Fibroblast of lung (primary cell): ENCODE data around the gene KLHL13.

Experiments
- EZH2 ChIP-seq: IDR thresholded peaks from 2 replicates; pipeline ENCODE4 v1.5.1; 2012; ENCODE audit warnings: low read length, control low read depth, mild to moderate bottlenecking; ENCODE audit errors: missing control alignments
- TF ChIP-seq, protein P1 (sequence below), 2 donors: IDR thresholded peaks in 1 of 2; conservative IDR thresholded peaks in 1 of 2; 1 replicate in 1 of 2; 2 replicates in 1 of 2; pipeline ENCODE4 v1.5.1; 2011 to 2012; ENCODE audit warnings: low read length in 2 of 2, control low read depth in 1 of 2, inconsistent platforms in 1 of 2, low read depth in 1 of 2, mild to moderate bottlenecking in 1 of 2

DNA sequence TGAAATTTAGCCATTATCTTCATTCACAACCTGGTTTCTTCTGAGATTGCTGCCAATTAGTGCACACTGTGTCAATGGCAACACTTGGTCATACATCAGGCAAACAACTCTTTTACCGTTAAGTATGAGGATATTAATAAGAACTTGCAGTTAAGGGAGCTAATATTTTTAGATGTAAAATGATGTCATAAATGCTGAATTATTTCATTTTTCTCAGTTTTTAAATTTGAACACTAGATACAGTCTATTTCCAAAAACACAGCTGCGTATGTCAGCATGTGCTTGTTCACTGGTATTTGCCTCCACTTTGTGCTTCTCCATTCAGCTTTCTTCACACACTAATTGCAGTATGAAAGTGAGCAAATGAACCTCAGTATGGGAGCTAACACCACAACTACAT is 1.6 kb downstream of the KLHL13 start:
- TF ChIP-seq, protein P1, sequence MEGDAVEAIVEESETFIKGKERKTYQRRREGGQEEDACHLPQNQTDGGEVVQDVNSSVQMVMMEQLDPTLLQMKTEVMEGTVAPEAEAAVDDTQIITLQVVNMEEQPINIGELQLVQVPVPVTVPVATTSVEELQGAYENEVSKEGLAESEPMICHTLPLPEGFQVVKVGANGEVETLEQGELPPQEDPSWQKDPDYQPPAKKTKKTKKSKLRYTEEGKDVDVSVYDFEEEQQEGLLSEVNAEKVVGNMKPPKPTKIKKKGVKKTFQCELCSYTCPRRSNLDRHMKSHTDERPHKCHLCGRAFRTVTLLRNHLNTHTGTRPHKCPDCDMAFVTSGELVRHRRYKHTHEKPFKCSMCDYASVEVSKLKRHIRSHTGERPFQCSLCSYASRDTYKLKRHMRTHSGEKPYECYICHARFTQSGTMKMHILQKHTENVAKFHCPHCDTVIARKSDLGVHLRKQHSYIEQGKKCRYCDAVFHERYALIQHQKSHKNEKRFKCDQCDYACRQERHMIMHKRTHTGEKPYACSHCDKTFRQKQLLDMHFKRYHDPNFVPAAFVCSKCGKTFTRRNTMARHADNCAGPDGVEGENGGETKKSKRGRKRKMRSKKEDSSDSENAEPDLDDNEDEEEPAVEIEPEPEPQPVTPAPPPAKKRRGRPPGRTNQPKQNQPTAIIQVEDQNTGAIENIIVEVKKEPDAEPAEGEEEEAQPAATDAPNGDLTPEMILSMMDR (conservative IDR thresholded peaks at IDR 0.05 in 1 of 2, IDR thresholded peaks at IDR 0.05 in 1 of 2; ENCODE audit: low read depth in 1 of 2, low read length in 2 of 2): no peak
- TF ChIP-seq EZH2: no peak
